Heart left ventricle (tissue), 16 donors: ENCODE data around the gene KREMEN1. TPM values are rescaled to one million over a fixed set of nuclear protein-coding genes. Genes with fewer than 3 reads are reported as not detected.

Source experiments
- ATAC-seq, 4 donors: fragments of 200-7000 bp; cut with Tn5 transposase; one replicate each; pipeline ENCODE4 v1.9.1; 2020 to 2022; ENCODE audit warnings: moderate library complexity in 4 of 4, mild to moderate bottlenecking in 3 of 4, moderate number of reproducible peaks in 1 of 4
- DNase-seq, 5 donors: peaks; one replicate each; pipeline ENCODE4 v3.0.0-alpha.2; 2020
- H3K27ac ChIP-seq, 12 donors: fragments of 200-600 bp; sonication (generic) in 4 of 12; one replicate each; pipeline versions ENCODE4 v1.5.0 to v1.8.0; 2016 to 2022; ENCODE audit warnings: mild to moderate bottlenecking in 2 of 12
- H3K27me3 ChIP-seq, 9 donors: fragments of 200-600 bp; sonication (generic) in 2 of 9; one replicate each; pipeline versions ENCODE4 v1.5.1 to v1.8.0; 2016 to 2022; ENCODE audit warnings: mild to moderate bottlenecking in 3 of 9
- H3K36me3 ChIP-seq, 9 donors: fragments of 200-600 bp; sonication (generic) in 2 of 9; one replicate each; pipeline versions ENCODE4 v1.5.0 to v1.8.0; 2018 to 2022; ENCODE audit warnings: mild to moderate bottlenecking in 2 of 9
- H3K4me1 ChIP-seq, 12 donors: fragments of 200-600 bp; sonication (generic) in 4 of 12; one replicate each; pipeline versions ENCODE4 v1.5.0 to v1.8.0; 2016 to 2022; ENCODE audit warnings: mild to moderate bottlenecking in 3 of 12
- H3K4me3 ChIP-seq, 12 donors: fragments of 200-600 bp; sonication (generic) in 4 of 12; one replicate each; pipeline versions ENCODE4 v1.5.0 to v1.8.0; 2017 to 2022; ENCODE audit warnings: mild to moderate bottlenecking in 9 of 12, moderate library complexity in 4 of 12
- H3K9me3 ChIP-seq, 12 donors: fragments of 200-600 bp; sonication (generic) in 4 of 12; one replicate each; pipeline versions ENCODE4 v1.5.0 to v1.8.0; 2016 to 2022; ENCODE audit warnings: mild to moderate bottlenecking in 1 of 12
- CTCF ChIP-seq, 12 donors: fragments of 200-600 bp; sonication (generic) in 4 of 12; IDR thresholded peaks; one replicate each; pipeline versions ENCODE4 v1.5.0 to v1.8.0; 2018 to 2022; ENCODE audit warnings: antibody characterized with exemption in 12 of 12, mild to moderate bottlenecking in 5 of 12
- POLR2A ChIP-seq, 2 donors: fragments of 450-650 bp; IDR thresholded peaks; one replicate each; pipeline ENCODE4 v1.6.1; 2017; ENCODE audit warnings: antibody characterized with exemption in 2 of 2, mild to moderate bottlenecking in 2 of 2, moderate library complexity in 2 of 2
- WGBS, 4 donors: extraction: QIAGEN DNeasy Blood & Tissue Kit in 2 of 4; methylation state at CpG; one replicate each; pipeline versions ENCODE4 v1.1.5 to v1.1.7; 2013 to 2018; 5-methylcytosine and 5-hydroxymethylcytosine counted together
- intact Hi-C, 10 donors: fragments of 100-400 bp; cut with DNase I; formaldehyde crosslinking; loops; one replicate each; pipeline versions ENCODE4 v1.11.1 to v1.14.2; 2022
- polyA plus RNA-seq, 2 donors: library from polyadenylated mRNA; stranded (reverse); fragments of 200-250 nt; gene quantifications; one replicate each; pipeline ENCODE4 v1.2.3, GENCODE V29; 2013
- total RNA-seq, 9 donors: library from RNA; depleted of rRNA in 2 of 9; stranded (reverse); fragments of >200 nt in 2 of 9; fragmentation: NEBNext Ultra II Directional in 3 of 9; extraction: Animal tissue kit (Norgen Biotek cat#: 25700) in 3 of 9; gene quantifications; one replicate each; pipeline versions ENCODE4 v1.1.0 to v1.2.4, GENCODE V29; 2016 to 2023
- donor health status: ischemic (EF 13 %, LVEDD 7.1; RV severe dilation, severe dysfunction).
- donor health status: healthy with polysubstance abuse.
- donor health status: DM: no; HTN: yes; CAD: no.
- donor health status: DM: no; HTN: no; CAD: no.
- donor health status: ischemic (EF 25% LVEDD 6.9; RV normal size, moderate dysfunction).
- donor health status: ischemic (EF 25% LVEDD 5.7; RV mildly dilated, moderate dysfunction).
- donor health status: healthy.
- donor health status: DM: yes; HTN: yes; CAD: no.
- donor health status: ischemic (EF 35%, LVEDD 5.7; RV mildly dilated, moderate dysfunction).
- donor health status: nonischemic (EF 11% LVEDD 7.7; RV severe dilation, severe dysfunction).
- donor health status: DM: yes; HTN: yes; CAD: no.
- donor health status: PGD.
- donor health status: ischemic (EF 29% LVEDD 5.4; RV normal size, mild dysfunction).
- donor health status: nonischemic (EF 23%, LVEDD 6.1; RV moderate dilation, normal function).

Gene KREMEN1
- total and polyA plus RNA-seq, 11 donors = 24.3 to 67.8 (median 36.4) TPM

- 72 to 74% (median 72%) methylated on average over 11 of the region's 11 CpGs for WGBS, 4 donors
- H3K4me3 ChIP-seq = peak overlapping the region in 10 of 12 donors; percentile 23 to 65 (median 50)
- ATAC-seq = no peak
Measured at GRCh38 chr22:29205252-29205593, 132.4 kb downstream of the KREMEN1 start.

GRCh38 chr22:29205594-29206371, 132.9 kb downstream of the KREMEN1 start, which contains the start of gene EMID1:
Gene EMID1 (plus strand): TSS chr22:29205896. CDS start chr22:29206039, 143 bp downstream.
- 2 to 6% (median 4%) methylated on average over 14 to 90 of the region's 90 CpGs for WGBS, 4 donors
- no peaks in the 10 kb centered on the region for H3K9me3 ChIP-seq
- peaks cover 0 to 17% (median 0%) of the 10 kb centered on the region in 9 donors for H3K27me3 ChIP-seq
- ATAC-seq (peak in 2 of 4 donors; percentile 23 to 42), DNase-seq (peak in 3 of 5 donors; percentile 28 to 73 (median 45))
- H3K27ac ChIP-seq = no peak within 1 kb of the TSS
- TF ChIP-seq POLR2A (IDR thresholded peaks at IDR 0.05) (no peak), CTCF (IDR thresholded peaks at IDR 0.05) (peak in 6 of 12 donors; percentile 5 to 20 (median 14))
- no peaks in the 10 kb centered on the region for H3K36me3 ChIP-seq
- peaks cover 0 to 29% (median 19%) of the 10 kb centered on the region in 12 donors for H3K4me1 ChIP-seq
- H3K4me3 ChIP-seq = peak within 1 kb of the TSS; percentile 16 to 65 (median 56)
- intact Hi-C loops = loop anchor here in 1 of 10 donors (5.0 kb wide), 1 partner anchor 37 kb away; no protein-coding TSS in a partner anchor

More at GRCh38 chr22:29205252-29205593, 132.4 kb downstream of the KREMEN1 start:
- Histone ChIP-seq H3K4me1 (peaks cover 0 to 29% (median 19%) of the 10 kb centered on the region in 12 donors), H3K9me3 (no peaks in the 10 kb centered on the region), H3K27ac (no peak overlapping the region), H3K27me3 (peaks cover 0 to 17% (median 0%) of the 10 kb centered on the region in 9 donors), H3K36me3 (no peaks in the 10 kb centered on the region)
- no peak for DNase-seq
- no peak for TF ChIP-seq CTCF (IDR thresholded peaks at IDR 0.05)
- TF ChIP-seq POLR2A (IDR thresholded peaks at IDR 0.05) = no peak
- intact Hi-C loops = loop anchor here in 1 of 10 donors (5.0 kb wide), 1 partner anchor 37 kb away; no protein-coding TSS in a partner anchor

- H3K4me3 ChIP-seq = peak overlapping the region; percentile 16 to 65 (median 56)
- intact Hi-C loops = loop anchor here in 1 of 10 donors (5.0 kb wide), 1 partner anchor 36 kb away; no protein-coding TSS in a partner anchor
- TF ChIP-seq POLR2A (IDR thresholded peaks at IDR 0.05) (no peak), CTCF (IDR thresholded peaks at IDR 0.05) (no peak)
- H3K27me3 ChIP-seq = peaks cover 0 to 17% (median 0%) of the 10 kb centered on the region in 9 donors
- H3K36me3 ChIP-seq = no peaks in the 10 kb centered on the region
- H3K9me3 ChIP-seq = no peaks in the 10 kb centered on the region
- no peak for DNase-seq
- WGBS, 4 donors = 57 to 66% (median 59%) methylated on average over 19 of the region's 19 CpGs
- no peak for ATAC-seq
- H3K27ac ChIP-seq = no peak overlapping the region
- H3K4me1 ChIP-seq = peaks cover 0 to 29% (median 19%) of the 10 kb centered on the region in 12 donors
Measured at GRCh38 chr22:29206372-29207242, 133.8 kb downstream of the KREMEN1 start.
